GM18517 (cell line): ENCODE data around the gene ABCG1.
"Not testable (repeated sequence)": the region's sequence is repeated elsewhere in the genome, so short reads cannot be mapped to it uniquely, and the experiment has no call there.

Experiments
- ATAC-seq: cut with Tn5 transposase; IDR thresholded peaks from one replicate; pipeline ENCODE4 v1.9.1; 2021; ENCODE audit warnings: mild to moderate bottlenecking, moderate library complexity; ENCODE audit not compliant: unreplicated experiment

Gene ABCG1

DNA sequence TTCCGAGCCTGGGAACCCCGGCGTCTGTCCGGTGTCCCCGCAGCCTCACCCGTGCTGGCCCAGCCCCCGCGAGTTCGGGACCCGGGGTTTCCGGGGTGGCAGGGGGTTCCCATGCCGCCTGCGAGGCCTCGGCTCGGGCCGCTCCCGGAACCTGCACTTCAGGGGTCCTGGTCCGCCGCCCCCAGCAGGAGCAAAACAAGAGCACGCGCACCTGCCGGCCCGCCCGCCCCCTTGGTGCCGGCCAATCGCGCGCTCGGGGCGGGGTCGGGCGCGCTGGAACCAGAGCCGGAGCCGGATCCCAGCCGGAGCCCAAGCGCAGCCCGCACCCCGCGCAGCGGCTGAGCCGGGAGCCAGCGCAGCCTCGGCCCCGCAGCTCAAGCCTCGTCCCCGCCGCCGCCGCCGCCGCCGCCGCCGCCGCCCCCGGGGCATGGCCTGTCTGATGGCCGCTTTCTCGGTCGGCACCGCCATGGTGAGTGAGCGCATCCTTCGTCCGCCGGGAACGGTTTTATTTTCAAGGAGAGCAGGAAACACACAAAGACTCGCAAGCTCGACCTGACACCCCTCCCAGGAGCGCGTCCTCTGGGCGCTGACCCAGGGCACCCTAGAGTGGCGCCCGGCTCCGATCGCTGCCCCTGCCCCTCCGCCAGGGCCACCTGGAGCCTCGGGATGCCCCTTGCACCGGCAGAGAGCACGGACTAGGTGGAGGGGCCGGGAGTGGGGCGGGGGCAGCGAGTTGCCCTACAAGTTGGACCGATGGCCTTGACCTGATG lies at the start of gene ABCG1:
Gene ABCG1, plus strand, starts transcription at position 305 of the 770 bp plus-strand sequence. Its CDS starts 123 bp downstream, at position 428.
- no peak for ATAC-seq

GRCh38 chr21:42169758-42170157 lies 49.2 kb upstream of the ABCG1 start:
- no peak for ATAC-seq

GRCh38 chr21:42171091-42172053 lies 47.6 kb upstream of the ABCG1 start:
- ATAC-seq = no peak

DNA sequence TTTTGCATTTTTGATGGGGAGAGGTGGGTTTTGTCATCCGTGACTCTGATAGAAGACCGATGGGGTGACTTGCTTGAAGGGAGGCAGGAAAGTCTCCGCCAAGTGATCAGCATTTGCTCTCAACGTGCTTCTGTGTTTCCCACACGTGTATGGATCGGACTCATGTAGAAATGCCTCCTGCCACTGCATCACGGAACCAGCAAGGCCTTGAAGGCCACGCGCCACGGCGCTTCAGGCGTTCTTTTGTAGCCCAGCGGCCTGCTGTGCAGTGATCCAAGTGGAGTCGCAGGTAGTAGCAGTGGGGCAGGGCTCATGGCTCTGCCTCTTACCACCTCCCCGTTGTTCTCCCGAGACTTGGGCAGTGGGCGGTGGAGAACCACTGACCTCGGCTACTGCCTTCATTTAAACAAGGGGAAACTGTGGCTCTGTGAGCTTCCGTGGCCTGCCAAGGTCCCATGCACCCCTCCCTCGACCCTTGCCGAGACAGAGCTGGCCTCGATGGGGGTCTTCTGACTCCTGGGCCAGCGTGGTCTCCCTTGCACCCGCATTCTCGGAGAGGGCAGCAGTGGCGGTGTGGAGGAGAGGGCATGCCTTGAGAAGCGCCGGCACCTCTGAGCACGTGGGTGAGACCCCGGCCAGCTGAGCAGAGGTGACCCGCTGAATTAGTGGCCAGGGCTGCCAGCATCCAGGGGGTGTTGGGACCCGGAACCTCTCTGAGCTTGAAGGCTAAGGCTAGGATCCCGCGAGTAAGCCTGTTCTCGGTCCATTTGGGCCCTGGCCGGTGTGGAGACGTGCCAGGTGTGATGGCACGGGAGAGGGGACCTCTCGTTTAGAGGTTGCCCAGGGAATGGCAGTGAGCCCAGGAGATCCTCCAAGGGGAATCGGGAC lies 46.1 kb upstream of the ABCG1 start:
- no peak for ATAC-seq

DNA sequence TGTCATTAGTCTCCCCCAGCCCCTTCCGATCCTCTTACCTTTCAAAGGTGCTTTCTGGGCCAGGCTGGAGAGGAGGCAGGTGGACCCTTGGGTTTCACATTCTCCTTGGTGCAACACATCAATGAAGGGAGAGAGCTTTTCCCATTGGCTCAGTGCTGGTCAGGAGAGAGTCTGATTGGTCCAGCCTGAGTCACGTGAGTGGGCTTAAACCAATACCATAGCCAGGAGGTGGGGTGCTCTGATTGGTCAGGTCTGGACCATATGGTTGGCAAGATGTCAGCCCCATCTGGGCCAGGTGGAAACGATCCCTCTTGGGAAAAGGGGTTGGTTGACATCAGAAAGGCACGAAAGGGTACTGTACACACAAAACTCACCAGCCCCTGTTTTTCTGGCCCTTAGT lies 44.8 kb upstream of the ABCG1 start:
- ATAC-seq = no peak

DNA sequence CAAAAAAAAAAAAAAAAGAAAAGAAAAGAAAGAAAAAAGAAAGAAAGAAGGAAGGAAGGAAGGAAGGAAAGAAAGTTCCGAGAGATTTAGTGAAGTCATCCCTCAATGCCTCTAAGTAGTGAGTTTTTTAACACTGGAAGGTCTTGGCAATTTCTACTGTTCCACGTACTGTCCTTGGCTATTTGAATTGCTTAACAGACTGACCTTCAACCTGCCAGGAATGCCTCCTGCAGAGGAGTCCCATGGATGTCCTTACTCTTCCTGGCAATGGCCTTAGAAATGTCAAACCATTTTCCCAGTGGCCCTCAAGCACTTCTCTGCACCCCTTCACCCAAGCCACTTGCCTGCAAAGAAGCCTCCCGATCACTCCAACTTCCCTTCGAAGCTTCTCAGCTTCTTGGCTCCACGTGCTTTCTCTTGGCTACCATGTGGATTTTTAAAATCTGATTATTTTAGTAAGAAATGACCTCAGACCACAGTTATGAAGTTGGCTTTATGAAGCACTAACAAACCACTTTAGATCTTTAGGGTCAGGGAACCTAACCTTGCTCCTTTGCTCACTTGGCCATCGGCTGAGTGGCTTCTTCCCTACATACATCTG lies 43.7 kb upstream of the ABCG1 start:
- ATAC-seq = no peak

DNA sequence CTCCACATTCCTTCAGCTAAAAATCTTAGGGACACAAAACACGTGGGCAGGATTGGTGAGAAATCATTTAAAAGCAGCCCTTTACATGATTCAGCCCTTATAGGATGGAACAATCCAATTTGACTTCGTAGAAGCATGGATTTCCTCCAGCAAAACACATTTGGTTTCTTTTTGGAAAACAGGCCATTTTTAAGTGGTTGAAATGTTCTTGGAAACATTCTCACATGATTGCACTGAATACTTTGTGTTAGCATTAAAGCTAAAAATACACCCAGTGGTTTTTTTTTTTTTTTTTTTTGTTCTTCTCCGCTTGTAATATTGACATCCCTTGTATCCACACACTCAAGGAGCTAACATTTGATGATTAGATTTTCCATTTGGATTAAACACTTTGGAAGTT lies 42.1 kb upstream of the ABCG1 start:
- no peak for ATAC-seq

- no peak for ATAC-seq
These were observed 39.6 kb upstream of the ABCG1 start for GRCh38 chr21:42179316-42179715.

GRCh38 chr21:42180001-42180400 lies 38.9 kb upstream of the ABCG1 start:
- not testable (repeated sequence) for ATAC-seq

- no peak for ATAC-seq
These were observed 36.1 kb upstream of the ABCG1 start for GRCh38 chr21:42182713-42183371.

- ATAC-seq = no peak
These were observed 35.3 kb upstream of the ABCG1 start for GRCh38 chr21:42183374-42184266.

DNA sequence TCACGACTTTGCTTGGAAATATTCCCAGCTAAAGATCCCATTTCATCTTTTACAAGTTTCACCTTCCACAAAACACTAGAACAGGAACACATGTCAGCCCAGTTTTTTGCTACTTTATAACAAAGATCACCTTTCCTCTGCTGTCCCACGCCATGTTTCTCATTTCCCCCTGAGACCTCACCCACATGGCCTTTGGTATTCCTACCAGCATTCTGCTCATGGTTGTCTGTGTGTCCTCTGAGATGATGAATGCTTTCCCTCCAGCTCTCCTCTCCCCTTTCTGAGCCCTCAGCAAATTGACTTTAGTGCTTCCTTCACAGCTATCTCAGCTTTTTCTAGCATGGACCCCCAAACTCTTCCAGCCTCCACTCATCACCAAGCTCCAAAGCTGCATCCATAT lies 32.3 kb upstream of the ABCG1 start:
- ATAC-seq = no peak

DNA sequence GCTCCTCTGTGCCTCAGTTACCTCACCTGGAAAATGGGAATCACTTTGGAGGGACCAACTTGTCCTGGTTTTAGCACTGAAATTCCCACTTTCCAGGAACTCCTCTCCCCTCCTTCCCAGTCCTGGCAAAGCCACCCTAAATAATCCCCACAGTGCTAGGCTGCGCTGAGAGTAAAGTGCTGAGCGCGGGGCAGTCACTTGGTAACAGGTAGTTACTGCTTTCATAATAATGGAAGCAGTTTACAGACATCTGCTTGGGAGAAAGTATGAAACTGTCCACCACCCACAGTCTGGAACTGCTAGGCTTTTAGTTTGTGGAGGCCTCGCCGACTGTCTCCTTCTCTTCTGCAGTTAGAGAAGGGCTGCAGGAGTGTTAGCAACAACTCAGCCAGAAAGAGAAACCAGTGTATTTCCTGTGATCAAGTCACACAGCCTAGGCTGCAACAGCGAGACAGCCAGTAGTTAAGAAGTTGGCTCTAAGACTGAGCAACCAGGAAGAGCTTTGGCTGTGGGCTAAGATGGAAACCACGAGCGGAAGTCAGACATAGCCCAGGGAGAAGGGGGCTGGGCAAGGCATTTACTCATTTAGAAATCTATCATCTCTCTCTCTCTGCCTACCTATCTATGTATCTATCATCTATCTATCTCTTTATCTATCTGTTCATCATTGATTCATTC lies 30.8 kb upstream of the ABCG1 start:
- peak; percentile 98 for ATAC-seq

DNA sequence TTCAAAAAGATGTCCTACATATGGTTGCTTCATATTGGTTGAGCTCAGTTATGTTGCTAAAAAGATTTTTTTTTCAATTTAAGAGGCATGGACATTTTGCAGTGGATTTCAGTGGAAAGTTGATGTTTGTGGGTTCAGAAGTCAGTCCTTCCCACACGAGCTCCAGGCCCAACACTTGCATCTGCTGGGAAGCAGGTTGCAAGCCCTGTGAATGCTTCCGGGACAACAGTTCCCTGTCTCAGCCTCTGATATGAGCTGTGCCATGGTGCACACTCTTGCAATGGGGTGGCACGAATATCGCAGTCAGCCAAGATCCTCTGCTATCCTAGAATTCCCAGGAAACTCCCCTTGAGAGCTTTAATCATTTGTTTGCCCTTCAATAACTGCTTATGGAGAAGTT lies 30.3 kb upstream of the ABCG1 start:
- no peak for ATAC-seq

GRCh38 chr21:42189431-42189830 lies 29.5 kb upstream of the ABCG1 start:
- ATAC-seq = no peak

- no peak for ATAC-seq
These were observed 29.0 kb upstream of the ABCG1 start for GRCh38 chr21:42189860-42190485.

GRCh38 chr21:42190486-42190863 lies 28.5 kb upstream of the ABCG1 start:
- no peak for ATAC-seq

DNA sequence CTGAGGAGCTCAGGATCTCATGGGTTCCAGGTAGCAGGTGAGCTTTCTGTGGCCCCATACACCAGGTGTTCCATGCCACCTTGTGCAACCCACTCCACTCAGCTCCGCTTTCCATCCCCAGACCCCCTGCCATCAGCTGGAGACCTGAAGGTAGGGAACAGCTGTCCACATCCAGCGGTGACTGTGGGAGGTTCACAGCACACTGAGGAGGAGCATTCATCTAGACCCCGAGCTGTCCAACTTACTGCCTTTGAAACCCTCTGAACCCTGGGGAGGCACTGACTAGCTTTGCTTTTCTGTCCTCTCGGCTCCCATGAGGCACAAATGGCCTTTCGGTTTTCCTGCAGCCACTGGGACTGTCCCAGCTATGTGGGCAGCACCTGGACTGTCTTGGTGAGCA lies 27.9 kb upstream of the ABCG1 start:
- no peak for ATAC-seq
